H1 (cell line): ENCODE results near the gene SMPDL3B. TPM values are rescaled to one million over a fixed set of nuclear protein-coding genes. Genes with fewer than 3 reads are reported as not detected.

ENCODE experiments used
- CTCF ChIA-PET: fragments of 300-600 bp; sonication (Branson Sonifier 250); formaldehyde crosslinking; loops from one replicate; lab custom pipeline; 2021; ENCODE audit not compliant: partially characterized antibody; lab: Charles Lee
- POLR2A ChIA-PET: fragments of 300-600 bp; sonication (Branson Sonifier 250); formaldehyde crosslinking; loops from one replicate; lab custom pipeline; 2021; ENCODE audit warnings: inconsistent platforms; ENCODE audit not compliant: partially characterized antibody; lab: Charles Lee
- DNase-seq, 2 experiments: peaks; one replicate each; pipeline versions ENCODE4 v3.0.0 to v3.0.0-alpha.2; 2010 to 2022; ENCODE audit warnings: low spot score in 2 of 2, low read depth in 1 of 2, mixed read lengths in 1 of 2
- FAIRE-seq: peaks from 2 replicates; lab custom pipeline; 2011; peaks lifted over from hg19 to GRCh38; lab: Jason Lieb, UNC
- H2AFZ ChIP-seq: 2 replicates; pipeline ENCODE4 v1.8.1; 2012; ENCODE audit warnings: low read length, inconsistent platforms
- H2AK5ac ChIP-seq: 2 replicates; pipeline ENCODE4 v1.6.1; 2013; ENCODE audit warnings: low read depth, low read length
- H2BK120ac ChIP-seq: replicated peaks from 2 replicates; pipeline ENCODE3; 2013; ENCODE audit warnings: low read depth, low read length, inconsistent platforms
- H2BK12ac ChIP-seq: 2 replicates; pipeline ENCODE4 v1.6.1; 2013; ENCODE audit warnings: low read depth, low read length
- H2BK15ac ChIP-seq: 2 replicates; pipeline ENCODE4 v1.6.1; 2013; ENCODE audit warnings: low read length
- H2BK20ac ChIP-seq: 2 replicates; pipeline ENCODE4 v1.6.1; 2013; ENCODE audit warnings: low read length
- H2BK5ac ChIP-seq: 2 replicates; pipeline ENCODE4 v1.6.1; 2013; ENCODE audit warnings: low read depth, low read length
- H3K14ac ChIP-seq: 2 replicates; pipeline ENCODE4 v1.6.1; 2013; ENCODE audit warnings: inconsistent platforms; ENCODE audit not compliant: insufficient read length
- H3K18ac ChIP-seq: 2 replicates; pipeline ENCODE4 v1.6.1; 2013; ENCODE audit warnings: low read length; ENCODE audit errors: extremely low read depth
- H3K23ac ChIP-seq: 2 replicates; pipeline ENCODE4 v1.6.1; 2013; ENCODE audit warnings: inconsistent platforms; ENCODE audit not compliant: insufficient read length
- H3K23me2 ChIP-seq: 2 replicates; pipeline ENCODE4 v1.6.1; 2013; ENCODE audit warnings: low read depth, low read length
- H3K27ac ChIP-seq: 2 replicates; pipeline ENCODE4 v1.6.1; 2011; ENCODE audit warnings: low read depth, low read length, inconsistent platforms
- H3K27me3 ChIP-seq, 4 experiments: replicated peaks in 1 of 4; 1 replicate in 1 of 4; 2 replicates in 3 of 4; pipeline versions ENCODE4 v1.6.1 to v1.8.1; 2011 to 2013; ENCODE audit warnings: low read length in 3 of 4, mild to moderate bottlenecking in 3 of 4, inconsistent platforms in 2 of 4, mixed read lengths in 2 of 4, moderate library complexity in 1 of 4; ENCODE audit not compliant: control insufficient read depth in 3 of 4, insufficient read depth in 3 of 4; ENCODE audit errors: extremely low read depth in 1 of 4
- H3K36me3 ChIP-seq, 4 experiments: 2 replicates each; pipeline versions ENCODE4 v1.6.1 to v1.8.1; 2011 to 2013; ENCODE audit warnings: mild to moderate bottlenecking in 4 of 4, low read length in 3 of 4, moderate library complexity in 2 of 4, control low read depth in 1 of 4, inconsistent platforms in 1 of 4; ENCODE audit not compliant: insufficient read depth in 4 of 4, control insufficient read depth in 2 of 4
- H3K4ac ChIP-seq: replicated peaks from 2 replicates; pipeline ENCODE3; 2013; ENCODE audit warnings: low read length, low read depth, mixed read lengths, inconsistent platforms; ENCODE audit not compliant: insufficient read length
- H3K4me1 ChIP-seq, 4 experiments: replicated peaks in 1 of 4; 1 replicate in 1 of 4; 2 replicates in 3 of 4; pipeline versions ENCODE4 v1.6.1 to v1.8.1; 2011 to 2013; ENCODE audit warnings: low read length in 3 of 4, inconsistent platforms in 2 of 4, mixed read lengths in 1 of 4; ENCODE audit not compliant: insufficient read depth in 4 of 4, control insufficient read depth in 3 of 4
- H3K4me2 ChIP-seq, 2 experiments: 2 replicates each; pipeline versions ENCODE4 v1.6.1 to v1.8.1; 2011 to 2013; ENCODE audit warnings: low read depth in 2 of 2, low read length in 2 of 2, control low read depth in 1 of 2, inconsistent platforms in 1 of 2, mild to moderate bottlenecking in 1 of 2; ENCODE audit not compliant: insufficient read depth in 1 of 2
- H3K4me3 ChIP-seq, 4 experiments: fragments of 200-600, 300-600 bp in 1 of 4; sonication (generic), shearing (Covaris generic), sonication (Bioruptor Twin) in 1 of 4; 2 replicates each; pipeline versions ENCODE4 v1.5.1 to v1.8.1; 2011 to 2016; ENCODE audit warnings: low read length in 4 of 4, low read depth in 3 of 4, control low read depth in 2 of 4, inconsistent platforms in 2 of 4, mild to moderate bottlenecking in 2 of 4, mixed read lengths in 1 of 4, moderate library complexity in 1 of 4; ENCODE audit not compliant: insufficient read depth in 2 of 4; ENCODE audit errors: extremely low read depth in 1 of 4
- H3K56ac ChIP-seq: replicated peaks from 2 replicates; pipeline ENCODE3; 2013; ENCODE audit warnings: low read depth, mild to moderate bottlenecking, mixed read lengths, low read length, inconsistent platforms; ENCODE audit not compliant: insufficient read length
- H3K79me1 ChIP-seq: 2 replicates; pipeline ENCODE4 v1.6.1; 2013; ENCODE audit warnings: low read depth, low read length, control low read depth
- H3K79me2 ChIP-seq, 2 experiments: 2 replicates each; pipeline versions ENCODE4 v1.6.1 to v1.8.1; 2012 to 2013; ENCODE audit warnings: low read length in 2 of 2, mild to moderate bottlenecking in 2 of 2, inconsistent platforms in 1 of 2; ENCODE audit not compliant: insufficient read depth in 2 of 2, control insufficient read depth in 1 of 2
- H3K9ac ChIP-seq, 4 experiments: replicated peaks in 1 of 4; 1 replicate in 1 of 4; 2 replicates in 3 of 4; pipeline versions ENCODE4 v1.6.1 to v1.8.1; 2011 to 2013; ENCODE audit warnings: low read depth in 3 of 4, low read length in 3 of 4, control low read depth in 2 of 4, mild to moderate bottlenecking in 2 of 4, moderate library complexity in 2 of 4, inconsistent platforms in 1 of 4; ENCODE audit errors: extremely low read depth in 1 of 4
- H3K9me3 ChIP-seq, 2 experiments: 2 replicates each; pipeline versions ENCODE4 v1.6.1 to v1.8.1; 2012 to 2013; ENCODE audit warnings: mild to moderate bottlenecking in 2 of 2, moderate library complexity in 2 of 2, control low read depth in 1 of 2, inconsistent platforms in 1 of 2, low read depth in 1 of 2, low read length in 1 of 2, mixed read lengths in 1 of 2; ENCODE audit not compliant: insufficient read depth in 2 of 2
- H4K20me1 ChIP-seq, 2 experiments: replicated peaks in 1 of 2; 2 replicates each; pipeline versions ENCODE3 to v1.8.1; 2011 to 2013; ENCODE audit warnings: inconsistent platforms in 2 of 2, low read length in 2 of 2, mild to moderate bottlenecking in 1 of 2; ENCODE audit not compliant: insufficient read depth in 2 of 2, control insufficient read depth in 1 of 2
- H4K5ac ChIP-seq: 2 replicates; pipeline ENCODE4 v1.6.1; 2013; ENCODE audit warnings: low read length, low read depth, mixed read lengths, inconsistent platforms; ENCODE audit not compliant: insufficient read length
- H4K8ac ChIP-seq: 2 replicates; pipeline ENCODE4 v1.8.0; 2013; ENCODE audit warnings: mild to moderate bottlenecking, moderate library complexity, low read length, inconsistent platforms; ENCODE audit not compliant: insufficient read depth; ENCODE audit errors: extremely low read depth
- H4K91ac ChIP-seq: replicated peaks from 2 replicates; pipeline ENCODE3; 2013; ENCODE audit warnings: low read length, mixed read lengths, inconsistent platforms; ENCODE audit not compliant: insufficient read length
- CHD1 ChIP-seq: IDR thresholded peaks from 2 replicates; pipeline ENCODE4 v1.6.1; 2012; ENCODE audit warnings: low read depth, low read length, improper control_type of control experiment
- EGR1 ChIP-seq: IDR thresholded peaks from 2 replicates; pipeline ENCODE4 v1.6.1; 2011; ENCODE audit warnings: low read depth, low read length, borderline replicate concordance
- KDM1A ChIP-seq: fragments of 200-600, 300-600 bp; sonication (generic); IDR thresholded peaks from 2 replicates; pipeline ENCODE4 v1.7.1; 2016; ENCODE audit warnings: mild to moderate bottlenecking, low read length, borderline replicate concordance
- NRF1 ChIP-seq: IDR thresholded peaks from 2 replicates; pipeline ENCODE4 v1.6.1; 2011; ENCODE audit warnings: mild to moderate bottlenecking, low read depth, low read length, improper control_type of control experiment
- SP4 ChIP-seq: IDR thresholded peaks from 2 replicates; pipeline ENCODE4 v1.6.1; 2012; ENCODE audit warnings: low read length, inconsistent platforms
- ZNF274 ChIP-seq: IDR thresholded peaks from 2 replicates; pipeline ENCODE4 v1.7.0; 2012; ENCODE audit warnings: low read length, borderline replicate concordance; ENCODE audit errors: extremely low read depth
- WGBS, 2 experiments: shearing (Covaris generic) in 1 of 2; methylation state at CpG; one replicate each; pipeline versions ENCODE4 v1.1.6 to v1.1.7; 2013 to 2015; ENCODE audit warnings: low lambda C conversion rate in 2 of 2, mixed read lengths in 2 of 2, inconsistent platforms in 1 of 2, low coverage in 1 of 2, missing lambda C conversion rate in 1 of 2; ENCODE audit not compliant: insufficient replicate concordance in 2 of 2, insufficient coverage in 1 of 2, insufficient read length in 1 of 2; ENCODE audit errors: extremely low coverage in 1 of 2, missing lambda C conversion rate in 1 of 2; 5-methylcytosine and 5-hydroxymethylcytosine counted together
- polyA plus RNA-seq, 7 experiments: library from polyadenylated mRNA; depleted of rRNA in 3 of 7; stranded (reverse) in 5 of 7; unstranded in 2 of 7; fragments of >200 nt in 5 of 7; fragments of 200-250 nt in 2 of 7; gene quantifications; 1 replicate in 5 of 7; 2 replicates in 1 of 7; 4 replicates in 1 of 7; pipeline versions ENCODE4 v1.2.1 to v1.2.3, GENCODE V29; 2011 to 2013; ENCODE audit warnings: missing spikeins in 2 of 7, mixed read lengths in 2 of 7
- total RNA-seq: library from RNA; stranded (reverse); fragmentation: NEBNext Ultra II Directional; extraction: Animal tissue kit (Norgen Biotek cat#: 25700); gene quantifications from 2 replicates; pipeline ENCODE4 v1.2.1, GENCODE V29; 2021

The SMPDL3B gene
- total and polyA plus RNA-seq, 2 of the 8 experiments (the other 6 are each of a cell fraction or from before 2014, with no cell fraction given): 54.7 to 143 TPM

DNA sequence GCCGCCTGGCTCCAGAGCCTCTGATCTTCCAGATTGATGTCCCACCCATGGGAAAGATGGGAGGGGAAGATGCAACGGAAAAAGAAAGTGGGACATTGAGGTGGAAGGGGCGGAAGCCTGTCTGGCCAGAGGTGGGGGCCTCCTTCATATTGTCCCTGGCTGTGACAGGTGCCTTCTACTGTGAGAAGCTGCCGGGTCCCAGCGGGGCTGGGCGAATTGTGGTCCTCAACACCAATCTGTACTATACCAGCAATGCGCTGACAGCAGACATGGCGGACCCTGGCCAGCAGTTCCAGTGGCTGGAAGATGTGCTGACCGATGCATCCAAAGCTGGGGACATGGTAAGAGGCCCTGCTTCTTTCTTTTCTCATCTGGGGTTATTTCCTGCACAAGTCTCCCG, 19.4 kb downstream of the SMPDL3B start:
- Histone ChIP-seq H4K91ac (no peak overlapping the region), H2BK20ac (no peak overlapping the region), H3K4me2 (no peak overlapping the region), H3K27me3 (no peaks in the 10 kb centered on the region), H3K23ac (no peak overlapping the region), H3K4me3 (no peak overlapping the region), H3K18ac (no peak overlapping the region), H2BK120ac (no peak overlapping the region), H3K14ac (no peak overlapping the region), H2BK5ac (no peak overlapping the region), H4K8ac (no peak overlapping the region), H3K79me1 (no peaks in the 10 kb centered on the region), H2BK12ac (no peak overlapping the region), H3K4me1 (no peaks in the 10 kb centered on the region; a peak in 2 of 7 replicates), H3K79me2 (no peaks in the 10 kb centered on the region), H4K5ac (no peak overlapping the region), H3K23me2 (no peaks in the 10 kb centered on the region), H2BK15ac (no peak overlapping the region), H3K4ac (no peak overlapping the region), H3K9ac (no peak overlapping the region), H3K36me3 (peaks cover 17 to 73% (median 41%) of the 10 kb centered on the region in 4 experiments), H4K20me1 (peaks cover 0 to 2% of the 10 kb centered on the region in 2 experiments), H3K56ac (no peak overlapping the region), H2AFZ (no peak overlapping the region), H3K9me3 (no peaks in the 10 kb centered on the region), H2AK5ac (no peak overlapping the region), H3K27ac (no peak overlapping the region)
- no peak for FAIRE-seq
- TF ChIP-seq CHD1 (no peak), NRF1 (no peak), ZNF274 (no peak), KDM1A (no peak), SP4 (no peak), EGR1 (no peak)
- POLR2A ChIA-PET: interaction anchor here (1.2 to 3.3 kb wide), 4 partner anchors 8 to 123 kb away, joined by 3 to 16 read pairs (median 6); partner anchors contain the start of gene PPP1R8
- WGBS, 2 experiments: 93% methylated on average over 10 of the region's 10 CpGs; no CpG with 5 or more reads in 1 of the 2 experiments
- no peak for DNase-seq
- CTCF ChIA-PET: interaction anchor here (1.2 to 6.4 kb wide), 2 partner anchors 8 to 14 kb away, joined by 5 to 46 read pairs; no protein-coding TSS in a partner anchor
